GM04503 (cell line): ENCODE results near the gene RACGAP1.

ENCODE experiments used
- DNase-seq: peaks from one replicate; pipeline ENCODE4 v3.0.0-alpha.2; 2012; ENCODE audit warnings: low read depth

Gene RACGAP1

GRCh38 chr12:50056639-50056976 is 31.3 kb upstream of the RACGAP1 start:
- no peak for DNase-seq

GRCh38 chr12:50055831-50056638 is 30.7 kb upstream of the RACGAP1 start:
- no peak for DNase-seq

DNA sequence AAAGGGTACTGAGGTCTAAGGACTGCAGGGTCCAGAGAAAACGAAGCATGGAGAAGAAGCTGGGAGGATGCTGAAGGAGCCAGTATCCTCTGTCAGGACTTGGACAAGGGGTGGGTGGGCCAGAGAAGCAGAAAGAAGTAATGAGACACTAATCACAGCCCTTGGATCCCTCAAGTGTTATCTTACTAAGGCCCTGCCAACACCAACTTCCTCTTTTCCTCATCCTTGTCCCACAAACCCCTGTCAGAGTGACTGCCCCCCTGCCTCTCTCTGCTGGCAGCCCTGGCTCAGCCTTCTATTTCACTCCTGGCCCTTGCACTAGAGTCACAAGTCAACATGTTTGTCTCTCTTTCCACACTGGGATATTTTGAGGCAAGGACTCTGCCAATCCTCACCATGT is 28.3 kb upstream of the RACGAP1 start:
- DNase-seq: no peak

DNA sequence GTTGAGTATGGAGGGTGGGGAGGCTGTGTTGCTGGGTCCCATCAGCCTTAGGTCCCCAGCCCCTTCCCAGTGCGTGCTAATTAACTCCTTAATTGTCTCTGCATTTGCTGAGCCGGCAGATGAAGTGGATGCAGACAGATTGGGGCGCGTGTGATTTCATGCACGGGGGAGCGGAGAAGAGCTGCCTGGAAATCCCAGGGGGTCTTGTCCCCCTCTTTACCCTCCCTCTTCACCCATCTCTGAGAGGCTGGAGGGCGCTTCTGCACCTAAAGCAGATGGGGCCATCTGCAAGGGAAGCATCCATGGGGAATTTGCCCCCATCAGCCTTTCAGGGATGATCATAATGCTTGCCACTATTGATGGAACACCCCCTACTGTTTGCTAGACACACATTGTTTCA is 27.7 kb upstream of the RACGAP1 start:
- no peak for DNase-seq

- DNase-seq: no peak
These were observed 27.2 kb upstream of the RACGAP1 start for GRCh38 chr12:50052544-50052943.

DNA sequence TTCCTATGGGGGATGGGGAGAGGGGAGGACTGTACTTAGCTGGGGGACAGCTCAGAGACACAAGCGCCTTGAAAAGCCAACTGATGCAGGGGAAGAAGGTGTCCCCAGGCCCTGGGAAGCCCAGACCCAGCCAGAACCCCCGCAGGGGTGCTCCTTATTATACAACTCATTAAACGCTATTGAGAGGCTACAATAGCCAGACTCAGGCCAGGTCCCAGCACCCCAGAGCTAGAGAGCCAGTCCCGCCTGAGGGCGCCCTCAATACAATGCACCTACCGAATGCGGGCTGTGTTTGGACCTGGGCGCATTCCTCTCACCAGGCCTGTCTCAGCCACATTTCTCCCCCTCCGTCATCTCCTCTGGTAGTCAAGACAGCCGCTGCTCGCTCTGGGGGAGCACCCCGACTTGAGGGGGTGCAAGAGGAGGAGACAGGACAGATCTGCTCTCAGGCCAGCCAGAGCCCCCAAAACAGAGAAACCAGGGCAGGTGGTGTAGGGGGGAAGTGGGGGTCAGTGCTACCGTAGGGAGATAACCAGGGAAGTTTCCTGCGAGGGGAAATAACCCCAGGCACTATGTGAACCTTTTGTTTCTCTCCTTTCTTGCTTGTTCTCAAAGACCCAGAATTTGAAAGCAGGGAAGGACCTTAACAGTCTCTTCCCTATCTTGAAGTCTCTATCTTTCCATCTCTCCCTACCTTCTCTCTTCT is 26.0 kb upstream of the RACGAP1 start:
- no peak for DNase-seq

DNA sequence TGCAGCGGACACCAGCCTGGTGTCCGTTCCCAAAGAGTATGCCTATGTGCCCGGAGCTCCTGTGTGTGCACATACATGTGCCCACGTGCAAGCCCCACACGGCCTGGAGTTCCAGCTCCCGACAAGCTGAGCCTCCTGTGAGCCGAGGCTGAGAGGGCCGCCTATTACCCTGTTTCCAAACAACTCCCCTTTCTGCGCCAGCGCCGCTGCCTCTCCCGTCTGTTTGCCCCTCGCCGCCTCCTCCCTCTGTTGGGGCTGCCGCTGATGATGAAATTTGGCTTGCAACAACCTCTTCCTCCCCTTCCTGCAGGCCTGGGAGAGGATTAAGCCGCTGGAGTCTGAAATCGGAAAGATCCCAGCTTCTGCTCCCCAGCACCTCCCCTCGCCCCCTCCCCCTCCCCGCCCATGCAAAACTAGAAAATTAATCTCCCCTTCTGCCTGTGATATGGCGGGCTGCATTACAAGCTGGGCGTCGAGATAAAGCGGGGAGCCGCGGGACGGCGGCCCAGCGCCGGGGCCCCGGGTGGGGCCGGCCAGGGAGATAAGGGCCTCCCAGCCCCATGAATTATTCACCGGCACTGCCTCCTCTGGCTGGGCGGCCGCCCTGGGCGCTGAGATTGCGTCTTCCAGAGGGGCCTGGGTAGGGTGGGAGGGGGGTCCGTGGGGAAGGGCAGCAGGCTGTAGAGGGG is 25.3 kb upstream of the RACGAP1 start:
- no peak for DNase-seq

GRCh38 chr12:50050119-50050385 is 24.8 kb upstream of the RACGAP1 start:
- DNase-seq: no peak

GRCh38 chr12:50049254-50050118 is 24.2 kb upstream of the RACGAP1 start:
- DNase-seq: no peak

GRCh38 chr12:50047693-50048250 is 22.5 kb upstream of the RACGAP1 start:
- DNase-seq: no peak

GRCh38 chr12:50043854-50044253 is 18.6 kb upstream of the RACGAP1 start:
- no peak for DNase-seq

- no peak for DNase-seq
These were observed 18.0 kb upstream of the RACGAP1 start for GRCh38 chr12:50043308-50043707.

DNA sequence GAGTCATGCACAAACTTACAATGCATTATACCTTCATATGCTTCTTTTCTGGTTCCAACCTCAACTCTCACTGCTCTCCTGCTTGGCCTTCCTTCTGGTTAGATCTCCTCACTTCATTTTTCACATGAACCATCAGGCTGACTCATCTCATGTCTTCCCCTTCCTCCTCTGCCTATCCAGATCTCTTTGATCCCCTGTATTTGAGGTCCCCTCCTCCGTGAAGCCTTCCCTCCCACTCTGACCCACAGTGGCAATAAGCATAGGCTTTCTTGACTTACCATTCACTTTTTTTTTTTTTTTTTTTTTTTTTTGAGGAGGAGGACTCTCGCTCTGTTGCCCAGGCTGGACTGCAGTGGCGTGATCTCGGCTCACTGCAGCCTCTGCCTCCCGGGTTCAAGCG is 17.4 kb upstream of the RACGAP1 start:
- no peak for DNase-seq

DNA sequence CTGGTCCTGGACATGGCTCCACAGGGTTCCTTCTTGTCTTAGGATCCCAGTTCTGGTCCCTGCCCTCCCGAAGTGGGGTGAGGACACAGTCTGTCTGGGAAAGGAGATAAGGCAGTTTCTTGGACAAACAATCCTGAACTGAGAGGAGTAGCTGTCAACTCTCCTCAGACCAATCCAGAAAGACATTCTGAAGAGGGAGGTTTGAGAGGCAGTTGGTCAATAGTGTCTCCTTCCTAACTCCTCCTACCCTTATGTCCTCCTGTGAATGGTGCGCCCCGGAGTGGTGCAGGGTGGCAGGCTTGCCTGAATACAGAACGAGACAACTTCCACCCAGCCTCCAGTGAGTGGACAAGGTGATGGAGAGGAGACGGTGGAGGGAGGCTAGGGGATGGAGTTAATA is 16.7 kb upstream of the RACGAP1 start:
- DNase-seq: no peak

GRCh38 chr12:50041062-50041860 is 16.0 kb upstream of the RACGAP1 start:
- no peak for DNase-seq

DNA sequence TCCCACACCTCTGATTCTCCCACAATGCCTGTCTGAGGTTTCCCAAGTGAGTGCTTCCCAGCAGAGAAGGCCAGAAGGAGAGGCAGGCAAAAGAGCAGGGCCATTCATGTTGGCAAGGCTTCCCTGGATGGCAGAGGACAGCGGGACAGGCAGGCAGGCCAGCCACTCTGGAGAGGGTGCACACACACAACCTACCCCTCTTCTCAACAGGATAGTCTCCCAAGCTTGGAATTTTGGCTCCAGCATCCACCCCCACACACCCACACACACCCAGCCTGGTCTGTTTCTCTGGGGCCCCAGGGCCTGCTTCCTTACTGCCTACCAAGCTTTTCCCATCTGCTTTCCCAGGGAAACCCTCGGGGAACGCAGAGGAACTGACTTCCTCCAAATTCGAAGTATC is 15.4 kb upstream of the RACGAP1 start:
- DNase-seq: no peak

- DNase-seq: no peak
These were observed 14.0 kb upstream of the RACGAP1 start for GRCh38 chr12:50039151-50039835.

DNA sequence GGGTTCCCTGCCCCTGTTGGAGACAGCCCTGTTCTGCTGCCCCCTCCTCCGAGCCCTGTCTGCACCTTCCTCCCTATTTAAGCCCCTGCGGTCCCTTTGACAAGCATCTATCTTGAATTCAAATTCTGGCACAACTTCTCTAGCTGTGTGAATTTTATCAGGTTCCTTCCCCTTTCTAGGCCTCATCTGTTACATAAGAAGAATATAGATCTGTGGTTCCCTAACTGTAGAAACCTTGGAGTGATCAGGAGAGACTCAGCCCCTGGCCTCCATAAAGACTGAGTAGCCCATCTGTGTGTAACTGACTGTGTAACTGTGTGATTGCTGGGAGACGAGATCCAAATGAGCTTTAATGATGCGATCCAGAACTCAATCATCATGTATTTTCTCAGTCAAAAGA is 13.0 kb upstream of the RACGAP1 start:
- DNase-seq: no peak

DNA sequence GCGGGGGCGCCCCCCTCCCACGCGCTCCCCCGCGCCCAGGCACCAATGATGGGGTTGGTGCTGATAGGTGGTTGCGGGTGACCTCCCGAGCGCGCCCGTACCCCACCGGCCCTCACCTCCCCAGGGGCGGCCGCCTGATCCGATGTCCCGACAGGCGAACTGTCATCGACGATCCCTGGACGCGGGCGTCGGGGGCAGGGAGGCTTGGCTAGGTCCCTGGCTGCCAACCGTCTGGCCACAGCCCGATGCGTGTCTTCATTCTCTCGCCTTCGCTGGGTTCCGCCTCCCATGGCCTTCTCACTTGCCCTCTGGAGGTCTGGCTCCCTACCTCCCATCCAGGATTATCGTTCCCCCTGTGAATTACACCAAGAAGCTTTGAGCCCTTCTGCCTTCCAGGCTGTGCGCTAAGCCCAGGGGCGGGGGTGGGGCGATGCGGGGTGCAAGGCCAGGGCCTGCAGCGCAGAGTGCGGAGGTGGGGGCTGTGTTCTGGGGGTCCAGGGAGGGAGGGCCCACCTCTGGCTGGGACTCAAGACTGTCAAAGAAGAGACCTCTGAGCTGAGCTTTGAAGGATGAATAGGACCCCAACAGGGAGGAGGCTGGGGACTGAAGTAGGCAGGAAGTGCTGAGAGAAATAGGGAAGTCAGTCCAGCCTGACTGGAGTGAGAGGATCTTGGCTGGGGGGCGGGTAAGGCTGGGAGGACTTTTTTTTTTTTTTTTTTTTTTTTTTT is 7.7 kb upstream of the RACGAP1 start:
- no peak for DNase-seq

DNA sequence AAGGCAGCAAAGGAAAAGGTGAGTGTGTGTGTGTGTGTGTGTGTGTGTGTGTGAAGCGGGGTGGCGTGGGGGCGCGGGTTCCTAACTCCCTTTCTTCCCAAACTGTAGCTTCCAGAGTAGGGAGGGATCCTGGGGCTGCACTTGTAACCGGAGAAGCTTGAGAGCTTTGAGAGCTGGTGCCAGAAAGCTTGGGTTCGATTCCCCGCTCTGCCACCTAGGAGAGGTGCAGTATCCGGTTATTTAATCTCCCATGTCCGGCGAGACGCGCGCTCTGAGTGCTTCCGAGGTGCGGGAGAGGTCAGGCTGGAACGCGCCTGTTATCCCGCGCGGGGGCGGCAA is 7.2 kb upstream of the RACGAP1 start:
- no peak for DNase-seq
